HL-60/S4 (cell line): Measurements from ENCODE around the gene PIGR.

ENCODE experiments used
- in situ Hi-C: fragments of 300-500 bp; cut with MboI; formaldehyde crosslinking; loops from 2 replicates; pipeline ENCODE4 v1.14.3; 2022; ENCODE audit warnings: low sequenced_read_pairs

The PIGR gene

GRCh38 chr1:206935491-206936067, 10.7 kb downstream of the PIGR start:
- in situ Hi-C loops = loop anchor here (10.0 kb wide), 2 partner anchors 49 to 139 kb away; no protein-coding TSS in a partner anchor

DNA sequence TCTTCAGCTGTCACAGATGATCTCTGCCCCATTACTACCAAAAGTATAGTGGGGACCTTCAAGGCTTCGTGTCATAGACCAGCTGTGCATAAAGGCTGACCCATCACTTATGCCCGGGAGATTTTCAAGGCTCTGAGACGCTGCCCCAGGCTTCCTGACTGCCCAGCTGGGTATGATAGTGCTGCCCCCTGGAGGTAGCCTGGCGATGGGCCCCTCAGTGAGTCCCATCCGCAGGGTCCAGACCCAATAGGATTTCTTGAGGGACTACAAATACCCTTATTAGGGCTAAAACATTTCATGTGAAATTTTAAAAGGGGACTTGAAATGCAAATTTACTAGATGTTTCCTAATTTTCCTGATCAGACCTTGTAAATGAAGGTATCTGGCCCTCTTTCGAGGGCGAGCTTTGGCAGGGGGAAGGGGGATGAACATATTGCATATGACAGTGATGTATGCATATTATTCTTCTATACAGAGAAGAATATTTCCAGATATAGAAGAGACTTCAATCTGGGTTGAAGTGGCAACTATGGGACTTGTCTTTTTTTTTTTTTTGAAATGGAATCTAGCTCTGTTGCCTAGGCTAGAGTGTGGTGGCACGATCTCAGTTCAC, 12.8 kb downstream of the PIGR start:
- in situ Hi-C loops = loop anchor here (10.0 kb wide), 2 partner anchors 51 to 141 kb away; no protein-coding TSS in a partner anchor

- in situ Hi-C loops = loop anchor here (10.0 kb wide), 2 partner anchors 53 to 143 kb away; no protein-coding TSS in a partner anchor
Observed at GRCh38 chr1:206932177-206932576, 14.1 kb downstream of the PIGR start.

DNA sequence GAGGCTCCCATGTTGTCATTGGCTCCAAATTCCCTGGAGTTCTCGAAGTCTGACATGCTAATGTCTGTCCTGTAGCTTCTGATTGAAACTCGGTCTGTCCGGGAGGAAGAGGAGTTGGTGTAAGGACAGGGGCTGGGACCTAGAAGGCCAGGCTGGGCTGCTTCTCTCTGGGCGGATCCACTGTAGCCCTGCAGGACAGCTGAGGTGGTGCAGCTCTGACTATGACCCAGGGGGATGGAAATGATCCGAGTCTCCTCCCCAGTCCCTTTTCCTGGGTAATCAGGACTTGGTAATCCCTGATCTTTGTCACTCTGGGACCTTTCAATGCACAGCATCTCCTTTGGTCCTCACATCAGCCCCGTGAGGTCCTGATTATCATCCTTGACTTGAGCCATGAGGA, 14.6 kb downstream of the PIGR start:
- in situ Hi-C loops = loop anchor here (10.0 kb wide), 2 partner anchors 53 to 143 kb away; no protein-coding TSS in a partner anchor

- in situ Hi-C loops = loop anchor here (10.0 kb wide), 2 partner anchors 54 to 144 kb away; no protein-coding TSS in a partner anchor
Observed at GRCh38 chr1:206930210-206930798, 16.0 kb downstream of the PIGR start.

- in situ Hi-C loops = no loop called here
Observed at GRCh38 chr1:206929524-206929923, 16.7 kb downstream of the PIGR start.

- in situ Hi-C loops = no loop called here
Observed at GRCh38 chr1:206926286-206926685, 20.0 kb downstream of the PIGR start.

GRCh38 chr1:206925106-206925736, 21.0 kb downstream of the PIGR start:
- in situ Hi-C loops = no loop called here

GRCh38 chr1:206924592-206925105, 21.6 kb downstream of the PIGR start:
- in situ Hi-C loops = loop anchor here (25.0 kb wide), 1 partner anchor 437 kb away; no protein-coding TSS in a partner anchor

GRCh38 chr1:206923961-206924557, 22.2 kb downstream of the PIGR start:
- in situ Hi-C loops = loop anchor here (25.0 kb wide), 1 partner anchor 437 kb away; no protein-coding TSS in a partner anchor

- in situ Hi-C loops = loop anchor here (25.0 kb wide), 1 partner anchor 436 kb away; no protein-coding TSS in a partner anchor
Observed at GRCh38 chr1:206923009-206923960, 23.0 kb downstream of the PIGR start.

- in situ Hi-C loops = loop anchor here (25.0 kb wide), 1 partner anchor 435 kb away; no protein-coding TSS in a partner anchor
Observed at GRCh38 chr1:206922524-206922923, 23.7 kb downstream of the PIGR start.

- in situ Hi-C loops = loop anchor here (25.0 kb wide), 1 partner anchor 435 kb away; no protein-coding TSS in a partner anchor
Observed at GRCh38 chr1:206921772-206922265, 24.4 kb downstream of the PIGR start, which contains the start of gene FCMR. Gene FCMR, minus strand, starts transcription at chr1:206921941. Its CDS starts 87 bp downstream, at chr1:206921854.

GRCh38 chr1:206918076-206918475, 28.2 kb downstream of the PIGR start:
- in situ Hi-C loops = loop anchor here (10.0 to 25.0 kb wide), 2 partner anchors 183 to 431 kb away; no protein-coding TSS in a partner anchor

DNA sequence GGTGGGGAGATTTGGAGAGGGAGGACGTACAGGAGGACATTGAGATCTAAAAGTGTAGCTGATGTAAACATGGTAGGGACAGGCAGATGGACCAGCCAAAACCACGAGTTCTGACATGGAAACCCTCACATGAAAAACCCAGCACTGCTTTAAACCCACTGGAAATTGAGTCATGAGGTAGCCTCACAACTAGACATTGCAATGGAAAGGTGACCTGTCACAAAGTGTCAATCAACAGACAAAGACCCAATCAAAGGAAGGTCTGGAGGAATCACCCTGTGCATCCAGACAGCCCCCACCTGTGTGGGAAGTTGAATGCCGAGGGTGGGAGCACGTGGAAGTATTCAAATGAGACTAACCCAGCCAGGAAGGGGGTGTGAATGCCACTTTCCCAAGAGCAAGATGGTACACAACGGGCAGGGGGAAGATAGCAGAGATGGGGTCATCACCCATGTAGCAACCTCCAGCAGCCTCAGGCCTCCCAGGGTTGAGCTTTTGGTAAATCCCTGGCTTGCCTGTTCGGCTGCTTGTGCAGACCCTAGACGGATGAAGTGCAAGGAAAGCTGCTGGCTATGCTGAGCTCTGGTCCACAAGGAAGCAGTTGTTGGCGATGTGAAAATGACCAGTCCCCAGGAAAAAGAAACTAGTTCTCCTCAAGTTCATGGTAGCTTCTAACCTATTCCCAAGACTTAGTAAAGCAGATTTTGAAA, 30.1 kb downstream of the PIGR start:
- in situ Hi-C loops = loop anchor here (10.0 to 25.0 kb wide), 2 partner anchors 181 to 429 kb away; no protein-coding TSS in a partner anchor

- in situ Hi-C loops = loop anchor here (10.0 to 25.0 kb wide), 2 partner anchors 180 to 428 kb away; no protein-coding TSS in a partner anchor
Observed at GRCh38 chr1:206915030-206915735, 31.1 kb downstream of the PIGR start.

- in situ Hi-C loops = loop anchor here (10.0 to 25.0 kb wide), 2 partner anchors 179 to 427 kb away; no protein-coding TSS in a partner anchor
Observed at GRCh38 chr1:206913766-206914537, 32.3 kb downstream of the PIGR start.
